H7 (cell line): Measurements from ENCODE around the gene TCP11. TPM values are rescaled to one million over a fixed set of nuclear protein-coding genes. Genes with fewer than 3 reads are reported as not detected.
"Not testable (repeated sequence)": the region's sequence is repeated elsewhere in the genome, so short reads cannot be mapped to it uniquely, and the experiment has no call there.

Experiments
- DNase-seq: peaks from one replicate; pipeline ENCODE4 v3.0.0; 2012
- H3K27me3 ChIP-seq: 2 replicates; pipeline ENCODE4 v1.6.0; 2011; ENCODE audit warnings: mild to moderate bottlenecking, low read length; ENCODE audit not compliant: control insufficient read depth, insufficient read depth
- H3K36me3 ChIP-seq: replicated peaks from 2 replicates; pipeline ENCODE4 v1.5.1; 2011; ENCODE audit warnings: low read length; ENCODE audit not compliant: control insufficient read depth, insufficient read depth
- H3K4me3 ChIP-seq: 2 replicates; pipeline ENCODE4 v1.5.1; 2011; ENCODE audit warnings: low read depth, mild to moderate bottlenecking, control low read depth, low read length, moderate library complexity; ENCODE audit not compliant: insufficient read depth
- total RNA-seq: library from RNA; depleted of rRNA; stranded (reverse); fragments of >200 nt; shearing (Covaris generic); gene quantifications from 2 replicates; pipeline ENCODE4 v1.2.3, GENCODE V29; 2014

Gene TCP11
- total RNA-seq, 1 experiment from 2014 or later = 0.31 TPM

DNA sequence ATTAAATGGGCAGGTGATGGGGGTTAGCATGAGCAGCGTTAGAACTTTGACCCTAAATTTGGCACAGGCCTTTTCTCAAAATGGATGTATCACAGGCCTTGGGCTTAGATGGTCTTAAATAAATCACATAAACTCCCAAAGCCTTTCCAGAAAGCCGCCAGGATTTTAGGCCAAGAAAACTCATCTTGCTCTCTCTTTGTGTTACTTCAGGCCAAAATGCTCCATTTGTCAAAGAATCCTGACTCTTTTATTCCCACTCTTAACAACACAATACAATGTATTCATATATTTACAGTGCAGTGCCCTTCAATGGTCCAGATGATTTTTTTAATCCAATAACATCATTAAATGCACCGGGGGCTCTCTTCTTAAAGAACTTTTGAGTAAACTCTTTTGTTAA lies 5.9 kb upstream of the TCP11 start:
- peaks cover 9% of the 10 kb centered on the region for H3K27me3 ChIP-seq
- no peaks in the 10 kb centered on the region for H3K36me3 ChIP-seq
- H3K4me3 ChIP-seq = no peak overlapping the region
- DNase-seq = no peak

DNA sequence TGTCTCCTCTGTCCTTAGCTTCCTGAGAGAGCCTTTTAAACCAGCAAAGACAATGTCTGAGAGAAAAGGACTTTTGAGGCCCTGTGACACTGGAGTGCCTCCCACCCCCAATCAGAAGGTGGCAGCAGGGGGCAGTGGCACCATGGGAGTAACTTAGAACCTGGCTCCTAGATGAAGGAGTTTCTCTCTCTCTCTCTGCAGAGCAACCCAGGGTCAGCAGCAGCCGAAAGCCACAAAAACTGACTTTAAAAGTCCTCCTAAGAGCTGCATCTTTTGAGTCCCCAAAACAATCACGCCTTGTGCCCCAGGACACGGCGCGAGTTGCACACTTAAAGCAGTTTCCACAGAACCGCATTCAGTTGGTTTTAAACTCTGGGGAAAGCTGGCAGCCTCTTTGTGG lies 5.3 kb upstream of the TCP11 start:
- Histone ChIP-seq H3K36me3 (no peaks in the 10 kb centered on the region), H3K27me3 (peaks cover 12% of the 10 kb centered on the region), H3K4me3 (no peak overlapping the region)
- peak; percentile 64 for DNase-seq

DNA sequence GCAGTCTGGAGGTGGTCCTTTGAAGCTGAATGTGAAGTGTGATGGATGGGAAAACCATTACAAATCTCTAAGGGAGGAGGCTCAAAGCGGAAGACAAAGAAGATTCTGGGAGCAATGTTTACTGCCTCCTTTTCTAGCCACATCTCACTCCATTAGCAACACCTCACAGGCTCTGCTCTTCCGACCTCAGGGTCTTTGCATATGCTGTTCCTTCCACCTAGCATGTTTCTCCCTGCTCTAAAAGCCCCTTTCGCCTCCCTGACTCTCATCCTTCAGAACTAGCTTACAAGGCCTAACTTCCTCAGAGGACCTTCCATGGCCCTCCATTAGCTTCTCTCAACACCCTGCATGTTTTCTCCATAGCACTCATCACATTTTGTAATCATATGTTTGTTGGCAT lies 4.6 kb upstream of the TCP11 start:
- no peak for DNase-seq
- H3K36me3 ChIP-seq = no peaks in the 10 kb centered on the region
- H3K4me3 ChIP-seq = no peak overlapping the region
- peaks cover 13% of the 10 kb centered on the region for H3K27me3 ChIP-seq

DNA sequence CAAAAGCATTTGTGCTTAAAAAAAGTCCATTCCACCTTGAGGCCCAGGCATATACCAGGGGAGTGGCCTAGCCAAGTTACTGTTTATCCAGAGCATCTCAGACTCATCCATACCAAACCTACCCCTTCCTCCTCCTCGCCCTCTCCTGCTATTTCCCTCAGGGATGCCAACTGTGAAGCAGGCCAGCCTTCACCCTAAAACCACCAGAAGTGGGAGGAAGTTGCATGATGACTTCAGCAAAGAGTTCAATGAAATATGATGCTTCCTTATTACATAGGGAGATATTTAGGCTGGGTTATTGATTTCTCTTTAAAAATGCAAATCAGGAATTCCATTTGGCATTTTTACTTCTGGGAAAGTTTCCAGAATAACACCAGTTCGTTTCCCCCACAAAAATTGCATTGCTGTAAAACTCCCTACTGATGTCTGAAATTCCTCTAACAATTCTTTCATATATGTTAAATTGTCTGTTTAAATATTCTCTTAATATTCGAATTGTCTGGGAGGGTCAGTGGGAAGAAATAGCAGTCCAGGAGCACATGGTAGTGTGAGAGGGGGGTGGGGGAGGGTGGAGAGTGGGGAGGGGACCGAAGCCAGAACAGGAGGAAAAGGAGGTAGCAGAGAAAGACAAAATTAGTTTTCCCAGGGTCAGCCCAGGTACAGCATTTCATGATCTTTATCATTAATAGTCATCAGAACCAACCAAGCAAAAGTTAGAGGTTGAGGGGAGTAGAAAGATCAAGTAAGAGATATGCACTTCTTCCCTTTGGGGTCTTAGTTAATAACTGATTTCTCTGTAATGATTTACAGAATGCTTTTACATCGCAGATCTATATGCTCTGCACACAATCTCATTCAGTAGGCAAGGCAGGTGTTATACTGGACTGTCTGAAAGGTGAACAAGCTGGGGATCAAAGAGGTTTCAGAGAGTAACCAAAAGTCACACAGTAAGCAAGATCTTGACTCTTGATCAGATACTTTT lies 1.7 kb upstream of the TCP11 start:
- Histone ChIP-seq H3K27me3 (peaks cover 11% of the 10 kb centered on the region), H3K36me3 (no peaks in the 10 kb centered on the region), H3K4me3 (no peak overlapping the region)
- no peak for DNase-seq

DNA sequence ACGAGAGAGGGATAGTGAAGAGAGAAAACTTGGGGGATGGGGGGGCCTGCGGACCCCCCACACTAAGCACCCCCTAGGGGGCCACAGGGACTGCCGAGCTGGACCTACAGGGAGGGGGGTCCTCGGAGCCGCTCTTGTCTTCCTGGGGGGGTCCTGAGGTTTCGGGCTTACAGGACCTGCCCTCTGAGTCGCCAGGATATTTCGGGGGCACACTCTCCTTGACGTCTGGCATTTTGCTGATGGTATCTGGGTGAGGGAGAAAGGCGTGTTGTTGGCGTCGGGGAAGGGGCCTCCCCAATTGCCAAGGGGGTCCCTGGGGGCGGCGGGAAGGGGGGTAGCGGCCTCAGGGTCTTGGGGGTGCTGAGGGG lies 516 bp downstream of the TCP11 start:
- peaks cover 4% of the 10 kb centered on the region for H3K27me3 ChIP-seq
- DNase-seq = peak; percentile 28
- no peak overlapping the region for H3K4me3 ChIP-seq
- no peaks in the 10 kb centered on the region for H3K36me3 ChIP-seq

DNA sequence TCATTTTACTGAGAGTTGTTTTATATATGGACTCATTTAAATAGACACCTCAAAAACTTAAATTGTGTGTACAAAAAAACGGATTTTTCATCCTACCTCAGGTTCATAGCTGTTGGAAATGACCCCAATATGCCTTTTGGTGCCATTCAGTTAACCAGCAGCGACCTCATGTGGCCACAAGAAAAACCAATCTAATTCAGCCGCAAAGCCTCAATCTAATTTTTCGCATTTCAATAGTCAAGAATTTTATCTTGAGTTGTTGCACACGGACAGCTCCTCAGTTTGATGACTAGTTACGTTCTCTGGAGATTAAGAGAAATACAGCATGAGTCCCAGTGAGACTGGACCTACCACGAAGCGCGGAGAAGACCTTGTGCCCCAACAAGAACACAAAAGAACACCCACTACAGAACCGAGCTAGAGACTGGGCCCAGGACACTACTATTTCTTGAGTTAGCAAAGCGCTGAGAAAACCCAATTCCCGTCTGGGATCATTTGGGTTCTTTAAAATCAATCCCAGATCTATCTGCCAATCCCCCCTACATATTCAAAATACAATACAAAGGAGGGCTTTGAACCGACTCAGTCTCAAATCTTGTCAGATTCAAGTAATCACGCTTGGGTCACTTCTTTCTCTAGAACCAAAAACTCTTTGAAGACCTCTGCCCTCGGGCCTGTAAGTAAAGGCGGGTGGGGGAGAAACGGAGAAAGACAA lies 1.1 kb downstream of the TCP11 start:
- Histone ChIP-seq H3K4me3 (no peak overlapping the region), H3K27me3 (peaks cover 4% of the 10 kb centered on the region; the same call in 1 of the 2 replicates), H3K36me3 (no peaks in the 10 kb centered on the region)
- DNase-seq = peak; percentile 70

DNA sequence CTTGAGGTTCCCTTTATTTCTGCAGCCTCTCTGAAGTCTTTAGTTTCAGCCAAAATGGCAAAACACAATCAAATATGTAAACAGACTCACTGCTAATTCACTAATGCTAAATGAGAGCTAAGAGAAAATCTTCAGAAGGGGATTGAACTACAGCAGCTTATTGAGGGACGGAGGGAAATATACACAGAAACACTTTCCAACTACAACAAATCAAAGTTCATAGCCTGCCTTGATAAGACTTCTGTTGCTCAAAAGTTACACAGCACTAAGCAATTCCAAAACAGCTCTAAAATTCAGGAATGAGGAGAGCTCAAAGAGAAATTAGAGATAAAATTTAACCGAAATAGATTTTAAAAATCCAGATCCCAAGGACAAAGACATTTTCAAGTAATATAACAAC lies 1.7 kb downstream of the TCP11 start:
- no peak for DNase-seq
- no peak overlapping the region for H3K4me3 ChIP-seq
- peaks cover 4% of the 10 kb centered on the region; the same call in 1 of the 2 replicates for H3K27me3 ChIP-seq
- no peaks in the 10 kb centered on the region for H3K36me3 ChIP-seq

DNA sequence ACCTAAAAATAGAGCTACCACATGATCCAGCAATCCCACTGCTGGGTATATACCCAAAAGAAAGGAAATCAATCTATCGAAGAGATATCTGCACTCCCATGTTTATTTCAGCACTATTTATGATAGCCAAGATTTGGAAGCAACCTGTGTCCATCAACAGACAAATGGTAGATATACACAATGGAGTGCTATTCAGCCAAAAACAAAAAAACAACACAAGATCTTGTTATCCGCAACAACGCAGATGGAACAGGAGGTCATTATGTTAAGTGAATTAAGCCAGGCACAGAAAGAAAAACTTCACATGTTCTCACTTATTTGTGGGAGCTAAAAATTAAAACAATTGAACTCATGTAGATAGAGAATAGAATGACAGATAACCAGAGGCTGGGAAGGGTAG lies 2.9 kb downstream of the TCP11 start:
- H3K27me3 ChIP-seq, H3K36me3 ChIP-seq, H3K4me3 ChIP-seq, DNase-seq: not testable (repeated sequence)

DNA sequence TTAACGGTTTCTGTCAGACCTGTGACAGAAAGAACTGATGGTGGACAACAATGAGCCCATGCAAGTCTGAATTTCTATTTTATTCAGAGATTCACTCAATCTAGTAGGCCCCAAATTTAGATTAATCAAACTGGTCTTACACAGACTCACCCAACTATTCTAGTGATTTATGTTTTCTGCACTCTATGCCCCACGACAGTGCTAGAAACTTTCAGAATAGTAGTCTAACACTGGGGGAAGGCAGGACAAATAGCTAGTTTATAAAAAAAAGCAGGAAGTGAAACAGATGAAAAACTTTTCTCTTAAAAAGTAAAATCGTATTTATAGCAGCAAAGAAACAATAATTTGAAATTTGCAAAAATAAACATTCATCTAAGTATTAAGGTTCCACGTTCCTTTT lies 5.0 kb downstream of the TCP11 start:
- Histone ChIP-seq H3K36me3 (no peaks in the 10 kb centered on the region), H3K4me3 (no peak overlapping the region), H3K27me3 (no peaks in the 10 kb centered on the region; the same call in 1 of the 2 replicates)
- DNase-seq = no peak

DNA sequence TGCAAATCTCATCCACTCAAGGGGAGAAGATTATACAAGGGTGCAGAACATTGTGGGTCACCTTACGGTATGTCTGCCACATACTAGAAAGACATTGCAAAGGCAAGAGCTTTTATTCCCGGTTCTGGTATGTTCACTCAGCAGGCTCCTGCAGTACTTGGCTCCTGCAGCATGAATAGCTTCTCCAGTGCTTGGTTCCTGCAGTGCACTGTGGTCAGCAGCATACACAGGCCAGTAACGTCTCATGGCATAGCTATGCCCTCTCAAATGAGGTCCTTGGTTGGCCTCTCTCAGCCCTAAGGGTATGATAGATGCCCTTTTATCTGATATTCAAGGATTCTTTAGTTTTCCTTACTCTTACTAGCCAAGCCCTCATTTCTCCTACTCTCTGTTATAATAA lies 12.6 kb downstream of the TCP11 start:
- Histone ChIP-seq H3K36me3 (no peaks in the 10 kb centered on the region), H3K27me3 (no peaks in the 10 kb centered on the region), H3K4me3 (no peak overlapping the region)
- no peak for DNase-seq

DNA sequence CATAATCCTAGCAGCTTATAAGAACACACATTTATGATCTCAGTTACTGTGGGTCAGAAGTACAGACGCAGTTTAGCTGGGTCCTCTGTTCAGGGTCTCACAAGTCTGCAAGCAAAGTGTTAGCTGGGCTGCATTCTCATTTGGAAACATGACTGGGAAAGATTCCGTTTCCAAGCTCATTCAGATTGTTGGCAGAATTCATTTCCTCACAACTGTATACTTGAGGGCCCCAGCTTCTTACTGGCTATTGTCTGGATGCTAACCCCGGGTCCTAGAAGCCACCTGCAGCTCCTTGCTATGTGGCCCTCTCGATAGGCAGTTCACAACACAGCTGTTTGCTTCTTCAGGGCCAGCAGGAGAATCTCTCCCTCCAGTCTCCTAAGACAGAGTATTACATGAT lies 13.1 kb downstream of the TCP11 start:
- DNase-seq = no peak
- Histone ChIP-seq H3K4me3 (no peak overlapping the region), H3K36me3 (no peaks in the 10 kb centered on the region), H3K27me3 (no peaks in the 10 kb centered on the region)

DNA sequence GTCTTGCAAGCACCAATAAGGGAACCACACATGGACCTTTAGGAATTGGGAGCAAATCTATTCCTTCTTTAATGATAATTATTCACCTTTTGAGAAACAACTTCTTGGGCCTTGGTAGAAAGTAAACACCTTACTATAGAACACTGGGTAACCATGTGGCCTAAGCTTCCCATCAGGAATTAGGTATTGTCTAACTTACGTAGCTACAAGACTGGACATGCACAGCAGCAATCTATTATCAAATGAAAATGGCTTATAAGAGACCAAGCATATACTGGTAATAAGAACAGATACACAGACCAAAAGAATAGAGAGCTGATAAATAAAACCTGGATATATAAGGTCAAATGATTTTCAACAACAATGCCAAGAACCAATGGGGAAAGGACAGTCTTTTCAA lies 16.8 kb downstream of the TCP11 start:
- DNase-seq = no peak
- no peaks in the 10 kb centered on the region for H3K27me3 ChIP-seq
- H3K4me3 ChIP-seq = no peak overlapping the region
- no peaks in the 10 kb centered on the region for H3K36me3 ChIP-seq

DNA sequence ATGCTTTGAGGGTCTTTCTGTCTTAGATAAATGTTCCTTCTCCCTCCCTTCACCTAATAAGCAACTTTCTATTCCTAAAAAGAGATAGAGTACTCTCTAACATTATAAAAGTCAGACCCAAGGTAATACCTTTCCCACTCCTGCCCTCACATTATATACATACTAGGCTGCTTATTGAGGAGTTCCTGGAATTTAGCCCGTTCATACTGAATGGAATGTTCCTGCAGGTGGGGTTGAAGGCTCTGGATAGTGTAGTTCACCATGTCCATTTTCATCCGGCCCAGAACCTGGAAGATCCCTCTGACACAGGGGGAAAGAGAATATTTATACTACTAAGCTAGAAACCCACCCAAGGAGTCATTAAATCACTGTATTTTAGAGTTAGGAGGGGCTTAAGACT lies 20.4 kb downstream of the TCP11 start:
- Histone ChIP-seq H3K27me3 (no peaks in the 10 kb centered on the region), H3K36me3 (no peaks in the 10 kb centered on the region), H3K4me3 (no peak overlapping the region)
- DNase-seq = no peak

DNA sequence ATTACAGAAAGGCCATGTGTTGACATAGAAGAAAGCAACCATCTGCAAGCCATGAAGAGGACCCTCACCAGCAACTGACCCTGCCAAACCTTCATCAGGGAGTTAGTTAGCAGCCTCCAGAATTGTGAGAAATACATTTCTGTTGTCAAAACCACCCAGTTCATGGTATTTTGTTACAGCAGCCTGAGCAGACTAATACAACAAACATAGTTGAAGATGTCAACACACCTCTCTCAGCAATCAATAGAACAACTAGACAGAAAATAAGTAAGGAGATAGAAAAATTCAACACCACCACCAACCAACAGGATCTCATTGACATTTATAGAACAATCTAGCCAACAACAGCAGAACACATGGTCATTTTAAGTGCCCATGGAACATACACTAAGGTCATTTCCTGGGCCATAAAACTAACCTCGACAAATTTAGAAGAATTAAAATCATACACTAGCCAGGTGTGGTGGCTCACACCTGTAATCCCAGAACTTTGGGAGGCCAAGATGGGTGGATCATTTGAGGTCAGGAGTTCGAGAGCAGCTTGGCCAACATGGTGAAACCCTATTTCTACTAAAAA lies 32.7 kb downstream of the TCP11 start:
- H3K36me3 ChIP-seq = no peaks in the 10 kb centered on the region
- DNase-seq = no peak
- no peak overlapping the region for H3K4me3 ChIP-seq
- H3K27me3 ChIP-seq = no peaks in the 10 kb centered on the region

DNA sequence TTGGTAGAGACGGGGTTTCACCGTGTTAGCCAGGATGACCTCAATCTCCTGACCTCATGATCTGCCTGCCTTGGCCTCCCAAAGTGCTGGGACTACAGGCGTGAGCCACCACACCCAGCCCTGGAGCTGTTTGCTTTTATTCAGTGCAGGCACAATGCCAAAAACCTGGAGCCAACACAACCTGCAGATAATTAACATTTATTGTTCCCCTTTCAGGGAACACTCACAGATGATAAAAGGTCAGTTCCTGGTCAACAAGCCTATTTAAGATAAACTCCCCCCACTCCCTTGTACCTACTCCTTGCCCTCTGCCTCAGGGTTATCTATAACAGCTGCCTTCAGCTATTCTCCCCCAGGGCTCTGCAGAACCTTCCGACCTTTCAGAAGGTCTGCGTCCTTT lies 33.4 kb downstream of the TCP11 start:
- not testable (repeated sequence) for H3K27me3 ChIP-seq, H3K36me3 ChIP-seq, H3K4me3 ChIP-seq, DNase-seq
